Ramos (cell line): ENCODE results near the gene DNPH1.

Experiments
- in situ Hi-C: fragments of 300-500 bp; cut with MboI; formaldehyde crosslinking; loops from one replicate; pipeline ENCODE4 v1.14.3; 2022; ENCODE audit warnings: low sequenced_read_pairs; ENCODE audit not compliant: unreplicated experiment

DNPH1 gene

DNA sequence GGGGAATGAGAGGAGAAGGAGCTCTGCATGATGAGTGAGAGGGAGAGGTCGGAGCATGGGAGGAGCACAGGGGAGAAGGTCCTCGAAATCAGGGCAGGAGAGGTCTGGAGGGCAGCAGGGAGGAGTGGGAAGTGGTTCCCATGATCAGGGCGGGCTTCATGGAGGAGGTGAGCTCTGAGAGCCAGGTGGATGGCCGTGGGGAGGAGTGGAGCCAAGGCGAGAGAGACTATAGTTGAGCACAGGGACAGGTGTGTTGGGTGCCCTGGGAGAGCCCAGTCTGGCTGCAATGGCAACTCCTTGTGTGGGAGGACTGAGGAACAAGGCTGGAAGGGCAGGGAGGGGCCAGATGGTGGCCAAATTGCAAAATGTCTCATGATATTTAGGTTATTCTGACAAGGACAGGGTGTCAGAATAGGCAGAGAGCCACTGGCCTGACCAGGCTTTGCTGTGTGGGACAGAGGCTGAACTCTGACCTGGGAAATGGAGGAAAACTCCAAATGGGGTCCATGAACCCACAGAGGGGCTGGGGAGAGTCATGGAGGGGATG is 35.4 kb upstream of the DNPH1 start:
- in situ Hi-C loops = loop anchor here (5.0 kb wide), 1 partner anchor 238 kb away; no protein-coding TSS in a partner anchor

DNA sequence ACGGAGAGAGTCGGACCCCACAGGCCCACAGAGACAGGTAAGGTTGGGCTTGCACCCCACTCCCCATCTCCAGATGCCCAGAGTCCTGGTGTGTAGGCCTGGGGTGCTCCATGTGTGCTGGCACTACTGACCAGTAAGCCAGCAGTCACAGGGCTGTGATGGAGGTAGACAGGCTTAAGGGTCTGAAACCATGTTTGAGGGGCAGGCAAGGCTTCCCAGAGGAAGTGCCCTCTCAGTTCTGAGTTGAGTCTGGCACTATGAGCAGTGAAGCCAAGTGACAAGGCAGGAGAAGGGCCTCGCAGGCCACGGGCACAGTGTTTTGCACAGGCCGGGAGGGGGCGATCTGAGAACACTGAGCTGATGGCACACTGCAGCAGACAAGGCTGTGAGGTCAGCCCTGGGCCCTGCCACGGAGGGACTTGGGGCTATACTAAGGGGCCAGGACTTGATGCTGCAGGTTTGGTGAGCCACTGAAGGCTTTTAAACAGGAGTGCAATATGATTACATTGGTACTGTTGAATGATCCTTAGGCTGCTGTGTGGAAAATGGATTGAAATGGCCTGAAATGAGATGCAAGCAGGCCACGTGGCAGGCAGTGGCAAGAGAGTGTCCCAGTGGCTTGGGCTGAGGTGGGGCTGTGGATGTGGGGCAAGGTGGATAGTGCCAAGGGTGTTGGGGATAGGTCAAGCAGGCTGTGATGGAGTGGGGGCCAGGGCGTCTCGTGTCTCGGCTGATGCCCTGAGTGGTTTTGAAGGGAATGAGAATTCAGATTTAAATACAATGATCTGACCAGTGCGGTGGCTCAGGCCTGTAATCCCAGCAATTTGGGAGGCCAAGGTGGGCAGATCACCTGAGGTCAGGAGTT is 34.3 kb upstream of the DNPH1 start:
- in situ Hi-C loops = loop anchor here (5.0 kb wide), 1 partner anchor 239 kb away; no protein-coding TSS in a partner anchor

DNA sequence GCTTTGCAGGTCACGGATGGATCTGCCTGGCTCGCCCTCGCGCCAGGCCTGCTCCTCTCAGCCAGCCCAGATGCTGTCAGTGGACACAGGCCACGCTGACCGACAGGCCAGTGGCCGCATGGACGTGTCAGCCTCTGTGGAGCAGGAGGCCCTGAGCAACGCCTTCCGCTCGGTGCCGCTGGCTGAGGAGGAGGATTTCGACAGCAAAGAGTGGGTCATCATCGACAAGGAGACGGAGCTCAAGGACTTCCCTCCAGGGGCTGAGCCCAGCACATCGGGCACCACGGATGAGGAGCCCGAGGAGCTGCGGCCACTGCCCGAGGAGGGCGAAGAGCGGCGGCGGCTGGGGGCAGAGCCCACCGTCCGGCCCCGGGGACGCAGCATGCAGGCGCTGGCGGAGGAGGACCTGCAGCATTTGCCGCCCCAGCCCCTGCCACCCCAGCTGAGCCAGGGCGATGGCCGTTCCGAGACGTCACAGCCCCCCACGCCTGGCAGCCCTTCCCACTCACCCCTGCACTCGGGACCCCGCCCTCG is 33.6 kb upstream of the DNPH1 start:
- in situ Hi-C loops = loop anchor here (5.0 kb wide), 1 partner anchor 239 kb away; no protein-coding TSS in a partner anchor

DNA sequence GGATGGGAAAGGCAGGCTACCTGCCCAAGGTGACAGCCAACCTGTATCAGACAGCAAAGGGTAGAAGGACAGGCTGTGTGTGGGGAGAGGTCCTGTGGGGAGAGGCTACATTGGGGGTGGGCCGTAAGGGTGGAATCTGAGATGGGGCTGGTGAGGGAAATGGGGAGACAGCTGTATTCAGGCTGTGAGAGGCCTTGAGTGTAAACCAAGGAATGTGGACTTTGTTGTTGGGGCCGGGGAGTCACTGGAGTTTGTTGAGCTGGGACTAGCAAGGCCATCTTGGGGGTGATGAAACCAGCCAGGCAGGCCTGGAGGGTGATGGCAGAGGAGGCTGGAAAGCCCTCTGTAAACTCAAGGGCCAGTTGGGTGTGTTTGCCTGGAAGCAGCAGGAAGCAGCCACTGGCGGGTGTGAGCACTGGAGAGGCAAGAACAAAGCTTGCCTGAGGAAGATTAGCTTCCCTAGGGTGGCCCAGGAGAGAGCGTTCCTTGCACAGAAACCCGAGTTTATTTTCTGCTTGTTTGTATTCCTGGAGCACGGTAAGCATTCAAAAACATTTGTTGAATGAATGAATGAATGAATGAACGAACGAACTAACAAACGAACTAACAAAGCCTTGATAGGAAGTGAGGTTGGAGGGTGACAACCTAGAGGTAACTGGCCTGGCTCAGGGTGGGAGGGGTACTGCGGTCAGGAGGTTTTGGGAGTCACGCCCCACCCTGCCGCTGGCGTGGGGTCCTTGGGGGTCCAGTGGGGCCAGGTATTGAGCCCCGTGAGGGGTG is 32.9 kb upstream of the DNPH1 start:
- in situ Hi-C loops = loop anchor here (5.0 kb wide), 1 partner anchor 240 kb away; no protein-coding TSS in a partner anchor

DNA sequence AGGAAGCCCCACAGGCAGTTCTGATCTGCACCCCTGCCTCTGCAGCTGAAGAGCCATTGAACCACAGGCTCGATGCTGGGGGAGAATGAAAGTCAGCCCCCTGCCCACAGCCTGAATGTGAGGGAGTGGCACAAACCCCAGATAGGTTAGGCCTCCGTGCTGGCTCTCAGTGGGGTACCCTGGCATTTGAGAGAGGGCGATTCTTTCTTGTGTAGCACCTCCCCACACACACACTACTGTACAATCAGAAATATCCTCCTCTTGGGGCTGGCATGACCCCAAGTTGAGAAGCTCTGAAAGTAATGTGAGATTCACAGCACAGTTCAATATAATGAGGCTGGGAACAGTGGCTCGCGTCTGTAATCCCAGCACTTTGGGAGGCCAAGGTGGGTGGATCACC is 31.9 kb upstream of the DNPH1 start:
- in situ Hi-C loops = loop anchor here (5.0 kb wide), 1 partner anchor 241 kb away; no protein-coding TSS in a partner anchor

DNA sequence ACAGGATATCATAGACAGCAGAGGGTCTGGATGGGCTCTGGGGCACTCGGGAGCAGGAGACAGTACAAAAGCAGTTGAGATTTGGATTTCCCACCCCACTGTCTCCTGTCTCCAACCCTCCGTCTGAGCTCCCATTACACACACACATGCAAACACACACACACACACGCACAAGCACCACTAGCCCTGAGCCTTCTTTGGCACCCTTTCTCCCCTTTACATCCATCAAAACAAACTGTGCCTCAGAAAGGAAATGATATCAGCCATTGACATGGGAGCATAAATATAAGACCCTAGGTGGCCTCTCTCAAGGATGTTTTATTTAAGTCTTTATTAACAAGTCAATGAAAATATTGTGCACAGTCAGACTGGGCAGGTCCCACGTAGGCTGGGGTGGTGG is 31.5 kb upstream of the DNPH1 start:
- in situ Hi-C loops = loop anchor here (5.0 kb wide), 1 partner anchor 242 kb away; no protein-coding TSS in a partner anchor

DNA sequence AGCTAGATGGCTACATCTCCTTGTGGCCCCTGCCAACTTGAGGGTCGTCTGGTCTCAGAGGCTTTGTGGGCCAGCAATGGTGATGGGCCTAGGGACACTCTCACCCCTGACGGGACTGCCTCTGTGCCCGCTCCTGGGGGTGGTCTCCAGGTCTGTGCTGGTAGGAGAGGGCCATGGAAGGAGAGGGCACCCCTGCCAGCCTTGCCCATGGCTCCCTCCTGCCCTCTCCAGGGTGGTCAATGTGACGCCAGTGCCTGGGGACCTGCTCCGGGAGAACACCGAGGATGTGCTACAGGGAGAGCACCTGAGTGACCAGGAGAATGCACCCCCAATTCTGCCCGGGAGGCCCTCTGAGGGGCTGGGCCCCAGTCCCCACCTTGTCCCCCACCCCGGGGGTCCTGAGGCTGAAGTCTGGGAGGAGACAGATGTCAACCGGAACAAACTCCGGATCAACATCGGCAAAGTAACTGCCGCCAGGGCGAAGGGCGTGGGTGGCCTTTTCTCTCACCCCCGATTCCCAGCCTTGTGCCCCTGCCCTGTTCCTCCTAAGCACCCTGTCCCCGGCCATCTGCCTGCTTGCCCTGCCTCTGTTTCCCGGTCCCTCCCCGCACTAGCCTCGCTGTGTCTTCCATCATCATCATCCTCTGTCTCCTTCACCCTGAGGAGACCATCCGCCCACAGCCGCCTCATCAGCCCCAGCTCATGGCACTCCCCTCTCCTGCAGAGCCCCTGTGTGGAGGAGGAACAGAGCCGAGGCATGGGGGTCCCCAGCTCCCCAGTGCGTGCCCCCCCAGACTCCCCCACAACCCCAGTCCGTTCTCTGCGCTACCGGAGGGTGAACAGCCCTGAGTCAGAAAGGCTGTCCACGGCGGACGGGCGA is 29.8 kb upstream of the DNPH1 start:
- in situ Hi-C loops = loop anchor here (5.0 kb wide), 1 partner anchor 148 kb away; no protein-coding TSS in a partner anchor

DNA sequence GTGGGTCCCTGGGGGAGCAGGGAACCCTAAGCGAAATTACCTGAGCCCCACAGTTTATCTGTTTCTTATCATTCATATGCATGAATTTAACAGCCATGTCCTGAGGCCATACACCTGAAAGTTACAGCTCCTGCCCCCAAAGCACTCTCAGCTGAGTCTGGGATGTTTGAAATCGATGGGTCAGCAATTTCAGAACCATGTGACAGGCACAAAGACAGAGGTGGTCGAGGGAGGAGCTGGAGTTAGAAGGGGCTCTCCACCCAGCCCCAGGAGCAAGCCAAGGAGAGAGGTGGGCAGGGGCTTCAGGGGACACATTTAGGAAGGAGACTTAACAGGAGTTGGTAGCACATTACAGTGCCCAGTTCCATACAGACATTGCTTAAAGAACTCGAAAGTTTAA is 28.9 kb upstream of the DNPH1 start:
- in situ Hi-C loops = loop anchor here (5.0 kb wide), 1 partner anchor 149 kb away; no protein-coding TSS in a partner anchor

DNA sequence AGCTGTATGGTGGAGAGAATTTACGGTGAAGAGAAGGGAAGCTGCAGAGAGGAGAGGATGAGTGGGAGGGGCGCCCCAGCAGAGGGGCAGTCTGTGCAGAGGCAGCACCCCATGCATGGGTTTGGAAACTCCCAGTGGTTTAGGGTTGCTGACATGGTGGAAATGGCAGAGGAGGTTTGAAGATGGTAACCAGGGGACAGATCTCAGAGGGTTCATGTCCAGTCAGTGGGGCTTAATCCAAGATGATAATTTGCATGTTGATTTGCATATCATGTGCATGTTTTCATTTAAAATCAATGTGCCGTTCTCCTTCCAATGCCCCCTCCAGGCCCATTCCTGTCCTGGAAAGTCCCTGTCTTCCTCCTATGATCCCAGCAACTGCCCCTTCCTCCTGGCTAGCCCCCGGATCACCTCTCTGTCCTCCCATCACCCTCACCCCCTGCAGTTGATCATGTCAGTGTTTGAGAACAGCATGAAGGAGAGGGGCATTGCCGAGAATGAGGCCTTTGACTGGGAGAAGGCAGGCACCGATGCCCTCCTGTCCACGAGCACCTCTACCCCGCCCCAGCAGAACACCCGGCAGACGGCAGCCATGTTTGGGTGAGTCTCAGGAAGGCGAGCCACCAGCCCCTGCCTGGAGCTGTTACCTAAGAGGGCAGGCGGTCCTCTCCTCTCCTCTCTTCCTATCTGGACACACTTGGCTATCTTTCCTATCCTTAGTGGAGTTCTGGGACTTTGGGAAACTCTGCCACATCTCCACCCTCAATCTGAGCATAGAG is 28.3 kb upstream of the DNPH1 start:
- in situ Hi-C loops = loop anchor here (5.0 kb wide), 1 partner anchor 150 kb away; no protein-coding TSS in a partner anchor

DNA sequence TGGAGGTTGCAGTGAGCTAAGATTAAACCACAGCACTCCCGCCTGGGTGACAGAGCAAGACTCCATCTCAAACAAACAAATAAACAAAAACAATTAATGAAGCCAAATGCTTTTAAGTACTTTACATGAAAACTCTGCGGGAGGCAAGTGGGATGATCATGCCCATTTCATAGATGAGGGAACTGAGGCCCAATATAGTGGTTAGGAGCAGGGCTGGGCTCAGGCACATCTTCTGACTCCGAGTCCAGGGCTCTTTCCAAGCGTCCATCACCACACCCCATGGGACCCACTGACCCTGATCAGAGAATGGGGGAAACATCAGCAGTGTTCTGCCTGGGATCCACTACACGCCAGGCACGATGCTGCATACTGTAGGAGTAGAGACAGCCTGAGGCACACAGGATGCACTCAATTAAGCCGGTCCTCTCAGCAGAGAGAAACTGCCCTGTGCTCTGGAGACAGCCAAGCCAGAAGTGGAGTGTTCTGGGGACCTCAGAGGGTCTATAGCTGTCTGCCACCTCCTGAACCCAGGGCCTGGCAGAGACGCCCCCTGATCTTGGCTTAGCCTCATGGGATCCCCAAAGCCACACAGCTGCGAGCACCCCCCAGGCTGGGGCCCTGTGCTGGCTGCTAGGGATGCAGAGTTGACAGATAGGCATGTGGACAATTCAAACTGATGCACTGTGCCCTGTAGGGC is 27.5 kb upstream of the DNPH1 start:
- in situ Hi-C loops = loop anchor here (5.0 kb wide), 1 partner anchor 150 kb away; no protein-coding TSS in a partner anchor

DNA sequence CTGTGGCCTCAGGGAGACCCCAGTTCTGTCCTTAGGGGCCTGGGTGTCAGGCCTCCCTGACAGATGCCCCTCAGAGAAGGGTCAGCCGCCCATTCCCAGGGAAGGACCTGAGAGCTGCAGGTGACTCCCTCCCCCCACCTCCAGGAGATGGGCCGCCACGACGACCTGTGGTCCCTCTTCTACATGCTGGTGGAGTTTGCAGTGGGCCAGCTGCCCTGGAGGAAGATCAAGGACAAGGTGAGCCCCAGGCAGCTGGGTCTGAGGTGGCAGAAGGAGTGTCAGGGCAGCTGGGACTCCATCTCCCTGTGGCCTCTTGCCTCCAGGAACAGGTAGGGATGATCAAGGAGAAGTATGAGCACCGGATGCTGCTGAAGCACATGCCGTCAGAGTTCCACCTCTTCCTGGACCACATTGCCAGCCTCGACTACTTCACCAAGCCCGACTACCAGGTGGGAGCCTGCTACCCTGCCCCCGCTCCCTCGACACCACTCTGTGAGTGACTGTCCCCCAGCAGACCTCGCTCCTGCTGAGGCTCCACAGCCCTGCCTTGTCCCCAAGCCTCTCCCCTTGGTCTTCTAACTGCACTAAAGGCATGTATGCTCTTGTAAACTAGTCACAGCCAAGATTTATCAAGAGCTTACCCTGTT is 26.2 kb upstream of the DNPH1 start:
- in situ Hi-C loops = loop anchor here (5.0 kb wide), 1 partner anchor 152 kb away; no protein-coding TSS in a partner anchor

DNA sequence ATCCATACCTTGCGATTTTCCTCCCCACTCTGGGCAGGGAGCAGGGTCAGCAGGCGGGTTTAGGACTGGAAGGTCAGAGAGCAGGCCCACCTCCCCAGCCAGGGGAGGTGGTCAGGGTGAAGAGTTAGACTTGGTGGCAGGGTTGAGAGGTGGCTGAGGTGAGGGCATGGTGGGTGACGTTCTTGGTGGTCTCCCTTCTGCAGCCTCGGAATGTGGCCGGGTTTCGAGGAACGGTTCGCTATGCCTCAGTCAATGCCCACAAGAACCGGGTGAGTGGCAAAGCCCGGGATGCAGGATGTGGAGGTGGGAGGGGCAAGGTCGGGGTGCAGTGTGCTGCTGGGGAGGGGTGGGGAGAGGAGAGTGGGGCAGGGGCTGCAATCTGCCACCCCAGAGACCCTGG is 25.6 kb upstream of the DNPH1 start:
- in situ Hi-C loops = loop anchor here (5.0 kb wide), 1 partner anchor 152 kb away; no protein-coding TSS in a partner anchor

DNA sequence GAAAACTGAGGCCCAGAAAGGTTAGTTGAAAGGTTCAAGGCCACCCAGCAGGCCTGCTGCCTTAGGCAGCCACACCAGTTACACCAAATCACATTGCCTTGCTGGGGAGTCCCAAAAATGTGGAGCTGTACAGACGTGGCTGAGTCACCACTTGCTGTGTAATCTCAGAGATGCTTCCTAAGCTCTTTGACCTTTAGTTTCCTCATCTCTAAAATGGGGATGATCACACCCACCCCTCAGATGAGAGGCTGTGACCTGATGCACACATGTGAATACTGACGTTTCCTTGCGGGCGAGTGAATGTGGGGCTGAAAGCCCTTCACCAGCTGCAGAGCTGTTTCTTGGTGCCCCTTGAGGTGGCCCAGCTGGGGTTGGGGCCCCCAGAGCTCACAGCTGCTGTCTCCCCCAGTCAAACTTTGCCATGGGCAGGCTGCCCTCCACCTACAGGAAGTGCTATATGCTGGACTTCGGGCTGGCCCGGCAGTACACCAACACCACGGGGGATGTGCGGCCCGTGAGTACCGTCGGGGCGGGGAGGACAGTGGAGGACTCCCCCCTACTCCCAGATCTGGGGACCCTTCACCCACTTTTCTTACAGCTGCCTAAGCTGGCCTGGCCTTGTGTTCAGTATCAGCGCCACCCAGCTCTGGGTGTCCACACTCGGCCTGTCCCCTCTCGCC is 25.0 kb upstream of the DNPH1 start:
- in situ Hi-C loops = no loop called here

DNA sequence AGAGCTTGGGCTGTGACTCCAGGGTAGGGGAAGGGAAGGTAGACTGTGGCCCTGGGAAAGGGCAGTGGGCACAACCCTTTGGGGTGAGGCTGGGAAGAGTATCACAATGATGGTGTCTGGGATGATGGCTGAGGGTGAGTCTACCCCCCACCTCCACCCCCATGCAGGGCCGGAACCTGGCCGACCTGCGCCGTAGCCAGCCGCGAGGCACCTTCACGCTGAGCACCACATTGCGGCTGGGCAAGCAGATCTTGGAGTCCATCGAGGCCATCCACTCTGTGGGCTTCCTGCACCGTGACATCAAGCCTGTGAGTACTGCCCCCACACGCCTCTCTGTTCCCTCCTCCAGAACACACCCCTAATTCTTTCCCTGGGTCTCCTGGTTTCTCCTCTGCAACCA is 24.1 kb upstream of the DNPH1 start:
- in situ Hi-C loops = no loop called here

DNA sequence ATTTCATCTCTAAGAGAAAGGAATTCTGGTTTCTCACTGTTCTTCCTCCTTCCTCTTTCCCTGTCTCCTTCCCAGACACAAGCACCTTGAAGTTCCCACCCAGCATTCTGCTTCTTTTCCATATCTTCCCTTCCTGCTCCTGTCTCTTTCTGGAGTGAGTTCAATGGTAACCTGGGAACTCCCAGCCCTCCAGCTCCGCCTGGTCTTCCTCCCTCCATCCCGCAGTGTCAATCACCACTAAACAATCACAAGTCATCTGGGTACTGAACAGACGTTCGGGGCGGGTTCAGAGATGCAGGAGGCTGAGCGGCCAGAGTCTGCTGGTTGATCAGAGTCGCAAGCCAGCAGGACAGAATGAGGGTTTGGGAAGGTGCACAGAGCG is 21.7 kb upstream of the DNPH1 start:
- in situ Hi-C loops = no loop called here

DNA sequence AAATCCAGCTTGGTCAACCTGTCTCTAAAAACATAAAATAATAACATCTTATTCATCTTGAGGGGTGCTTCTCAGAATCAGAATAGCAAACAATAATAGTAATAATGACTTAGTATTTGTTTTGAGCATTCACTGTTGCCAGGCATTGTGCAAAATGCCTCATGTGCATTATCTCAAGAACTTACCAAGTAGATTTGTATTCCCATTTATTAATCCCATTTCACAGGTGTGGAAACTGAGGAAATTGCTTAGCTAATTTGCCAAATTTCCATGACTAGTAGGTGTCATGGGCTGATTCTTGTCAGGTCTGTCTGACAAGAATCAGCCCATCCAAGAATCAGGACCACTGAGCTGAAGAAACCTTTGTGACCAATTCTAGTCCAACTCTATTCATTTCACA is 19.5 kb upstream of the DNPH1 start:
- in situ Hi-C loops = no loop called here

DNA sequence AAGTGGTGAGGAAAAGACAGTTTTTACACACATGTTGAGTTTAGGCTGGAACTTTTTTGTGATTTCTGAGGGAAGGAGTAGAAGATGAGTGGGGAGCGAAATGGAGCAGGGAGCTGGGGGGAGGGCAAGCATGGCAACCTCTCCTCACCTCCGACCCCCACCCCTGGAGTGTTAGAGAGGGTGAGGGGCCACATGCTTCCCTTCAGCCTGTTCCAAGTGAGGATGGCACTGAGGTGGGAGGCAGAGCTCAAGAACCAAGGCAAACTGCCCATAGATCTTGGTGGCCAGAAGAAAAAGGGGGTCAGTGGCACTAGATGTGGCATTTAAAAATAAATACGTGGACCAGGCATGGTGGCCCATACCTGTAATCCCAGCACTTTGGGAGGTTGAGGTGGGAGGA is 18.8 kb upstream of the DNPH1 start:
- in situ Hi-C loops = no loop called here
